ENCODE results near the gene TBC1D1. TPM values are rescaled to one million over a fixed set of nuclear protein-coding genes. Genes with fewer than 3 reads are reported as not detected.

The TBC1D1 gene
- total and polyA plus RNA-seq, 2 of the 8 experiments (the other 6 are each of a cell fraction or from before 2014, with no cell fraction given) = 96.9 to 162 TPM

GRCh38 chr4:38174801-38175200, 283.9 kb downstream of the TBC1D1 start (continued):
- TF ChIP-seq ZNF274 (IDR thresholded peaks at IDR 0.05; ENCODE audit: borderline replicate concordance, extremely low read depth, low read length) (no peak), HDAC6 (IDR thresholded peaks at IDR 0.05; ENCODE audit: low read depth, low read length) (no peak), SUZ12 (IDR thresholded peaks at IDR 0.05; ENCODE audit: low read length) (no peak), CHD7 (IDR thresholded peaks at IDR 0.05; ENCODE audit: insufficient replicate concordance, low read length) (no peak), BACH1 (IDR thresholded peaks at IDR 0.05; ENCODE audit: low read length) (no peak)
- TF ChIP-seq, protein P1, sequence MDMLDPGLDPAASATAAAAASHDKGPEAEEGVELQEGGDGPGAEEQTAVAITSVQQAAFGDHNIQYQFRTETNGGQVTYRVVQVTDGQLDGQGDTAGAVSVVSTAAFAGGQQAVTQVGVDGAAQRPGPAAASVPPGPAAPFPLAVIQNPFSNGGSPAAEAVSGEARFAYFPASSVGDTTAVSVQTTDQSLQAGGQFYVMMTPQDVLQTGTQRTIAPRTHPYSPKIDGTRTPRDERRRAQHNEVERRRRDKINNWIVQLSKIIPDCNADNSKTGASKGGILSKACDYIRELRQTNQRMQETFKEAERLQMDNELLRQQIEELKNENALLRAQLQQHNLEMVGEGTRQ (IDR thresholded peaks at IDR 0.05; ENCODE audit: low read length) = no peak
